GM04504 (cell line): ENCODE measurements around the gene BCL2L15.
"Not testable (repeated sequence)": the region's sequence is repeated elsewhere in the genome, so short reads cannot be mapped to it uniquely, and the experiment has no call there.

Source experiments
- DNase-seq: peaks from one replicate; pipeline ENCODE4 v3.0.0-alpha.2; 2012; ENCODE audit warnings: low read depth

The BCL2L15 gene

GRCh38 chr1:113871597-113872113, 15.7 kb downstream of the BCL2L15 start, which contains the start of gene PTPN22:
PTPN22 (minus strand) TSS chr1:113871712.
- DNase-seq, result peak; percentile 28

- no peak for DNase-seq
Observed at GRCh38 chr1:113870778-113871177, 16.6 kb downstream of the BCL2L15 start.

GRCh38 chr1:113868387-113869083, 18.8 kb downstream of the BCL2L15 start:
- no peak for DNase-seq

GRCh38 chr1:113861641-113862040, 25.7 kb downstream of the BCL2L15 start:
- no peak for DNase-seq

- DNase-seq, result peak; percentile 34
Observed at GRCh38 chr1:113860891-113861290, 26.5 kb downstream of the BCL2L15 start.

GRCh38 chr1:113859478-113860175, 27.8 kb downstream of the BCL2L15 start:
- no peak for DNase-seq

GRCh38 chr1:113858982-113859381, 28.4 kb downstream of the BCL2L15 start:
- DNase-seq, result no peak

GRCh38 chr1:113858418-113858817, 29.0 kb downstream of the BCL2L15 start:
- DNase-seq, result no peak

- DNase-seq, result no peak
Observed at GRCh38 chr1:113857776-113858175, 29.6 kb downstream of the BCL2L15 start.

- no peak for DNase-seq
Observed at GRCh38 chr1:113856401-113856790, 31.0 kb downstream of the BCL2L15 start.

GRCh38 chr1:113855630-113856400, 31.6 kb downstream of the BCL2L15 start:
- no peak for DNase-seq

GRCh38 chr1:113854234-113854633, 33.1 kb downstream of the BCL2L15 start:
- DNase-seq, result no peak

- DNase-seq, result not testable (repeated sequence)
Observed at GRCh38 chr1:113852694-113853093, 34.7 kb downstream of the BCL2L15 start.

- DNase-seq, result no peak
Observed at GRCh38 chr1:113850127-113850796, 37.1 kb downstream of the BCL2L15 start.

GRCh38 chr1:113849072-113849471, 38.3 kb downstream of the BCL2L15 start:
- DNase-seq, result no peak

- no peak for DNase-seq
Observed at GRCh38 chr1:113846391-113847035, 40.9 kb downstream of the BCL2L15 start.

GRCh38 chr1:113836534-113836933, 50.8 kb downstream of the BCL2L15 start:
- DNase-seq, result no peak

GRCh38 chr1:113835686-113836290, 51.6 kb downstream of the BCL2L15 start:
- DNase-seq, result peak; percentile 22

- no peak for DNase-seq
Observed at GRCh38 chr1:113834716-113835115, 52.7 kb downstream of the BCL2L15 start.
